Spleen (tissue), 11 donors: Measurements from ENCODE around the gene SMC6. TPM values are rescaled to one million over a fixed set of nuclear protein-coding genes. Genes with fewer than 3 reads are reported as not detected.

Experiments
- DNase-seq: peaks from one replicate; pipeline ENCODE4 v3.0.0-alpha.2; 2020
- H3K27ac ChIP-seq, 8 donors: fragments of 200-600 bp; sonication (generic) in 7 of 8; 1 replicate in 4 of 8; 2 replicates in 4 of 8; pipeline versions ENCODE4 v1.5.0 to v1.8.0; 2016 to 2021; ENCODE audit warnings: inconsistent platforms in 4 of 8, mild to moderate bottlenecking in 4 of 8, moderate library complexity in 1 of 8
- H3K27me3 ChIP-seq, 7 donors: fragments of 200-600 bp; sonication (generic) in 6 of 7; replicated peaks in 1 of 7; 1 replicate in 4 of 7; 2 replicates in 3 of 7; pipeline versions ENCODE4 v1.5.0 to v1.8.0; 2016 to 2021; ENCODE audit warnings: inconsistent platforms in 3 of 7, mild to moderate bottlenecking in 1 of 7
- H3K36me3 ChIP-seq, 6 donors: fragments of 200-600 bp; sonication (generic) in 5 of 6; 1 replicate in 4 of 6; 2 replicates in 2 of 6; pipeline versions ENCODE4 v1.5.0 to v1.8.0; 2016 to 2021; ENCODE audit warnings: inconsistent platforms in 2 of 6
- H3K4me1 ChIP-seq, 6 donors: fragments of 200-600 bp; sonication (generic) in 5 of 6; 1 replicate in 3 of 6; 2 replicates in 3 of 6; pipeline versions ENCODE4 v1.5.0 to v1.8.0; 2016 to 2021; ENCODE audit warnings: inconsistent platforms in 3 of 6
- H3K4me3 ChIP-seq, 8 donors: fragments of 200-600 bp; sonication (generic) in 7 of 8; 1 replicate in 4 of 8; 2 replicates in 4 of 8; pipeline versions ENCODE4 v1.5.0 to v1.8.0; 2016 to 2021; ENCODE audit warnings: inconsistent platforms in 4 of 8, mild to moderate bottlenecking in 4 of 8, moderate library complexity in 2 of 8
- H3K9me3 ChIP-seq, 8 donors: fragments of 200-600 bp; sonication (generic) in 7 of 8; 1 replicate in 4 of 8; 2 replicates in 4 of 8; pipeline versions ENCODE4 v1.5.0 to v1.8.0; 2016 to 2021; ENCODE audit warnings: inconsistent platforms in 4 of 8
- POLR2A ChIP-seq, 3 donors: fragments of 450-650 bp; IDR thresholded peaks; one replicate each; pipeline ENCODE4 v1.5.1; 2017; ENCODE audit warnings: antibody characterized with exemption in 3 of 3, mild to moderate bottlenecking in 1 of 3
- POLR2AphosphoS5 ChIP-seq, 3 donors: sonication (generic); formaldehyde crosslinking; IDR thresholded peaks; one replicate each; pipeline ENCODE4 v1.5.1; 2017; ENCODE audit warnings: antibody characterized with exemption in 3 of 3
- whole genome bisulfite sequencing, 5 donors: extraction: QIAGEN DNeasy Blood & Tissue Kit in 3 of 5; methylation state at CpG; one replicate each; pipeline versions ENCODE4 v1.1.5 to v1.1.7; 2013 to 2018; 5-methylcytosine and 5-hydroxymethylcytosine counted together
- intact Hi-C: fragments of 100-400 bp; cut with DNase I; formaldehyde crosslinking; loops from one replicate; pipeline ENCODE4 v1.15.0; 2023; ENCODE audit warnings: low total_unique reads
- polyA plus RNA-seq, 3 donors: library from polyadenylated mRNA; stranded (reverse); fragments of 200-250 nt; gene quantifications; one replicate each; pipeline ENCODE4 v1.2.1, GENCODE V29; 2013
- total RNA-seq, 7 donors: library from RNA; depleted of rRNA in 3 of 7; stranded (reverse); fragments of >200 nt in 3 of 7; fragmentation: NEBNext Ultra II Directional in 4 of 7; extraction: Animal tissue kit (Norgen Biotek cat#: 25700) in 4 of 7; gene quantifications; one replicate each; pipeline versions ENCODE4 v1.1.0 to v1.2.1, GENCODE V29; 2016 to 2021
- TF ChIP-seq, protein P1 (sequence below), 11 experiments: fragments of 200-600 bp in 7 of 11; fragments of 450-650 bp in 4 of 11; sonication (generic) in 4 of 11; IDR thresholded peaks in 8 of 11; conservative IDR thresholded peaks in 3 of 11; 1 replicate in 7 of 11; 2 replicates in 4 of 11; pipeline versions ENCODE4 v1.4.0 to v1.8.0; 2016 to 2021; ENCODE audit warnings: antibody characterized with exemption in 11 of 11, inconsistent platforms in 4 of 11, mild to moderate bottlenecking in 1 of 11
- donor health status: healthy with polysubstance abuse.
- donor health status: DM: no; HTN: no; CAD: no; lungs with moderate emphysema.
- donor health status: DM: no; HTN: no; CAD: no.
- donor health status: Bipolar disorder and iron deficiency.
- donor health status: healthy.
- donor health status: DM: no; HTN: no; CAD: no.
- donor health status: DM: yes; HTN: yes; CAD: no.

The SMC6 gene
- total and polyA plus RNA-seq, 10 donors, result 17.6 to 44.8 (median 29.0) TPM

DNA sequence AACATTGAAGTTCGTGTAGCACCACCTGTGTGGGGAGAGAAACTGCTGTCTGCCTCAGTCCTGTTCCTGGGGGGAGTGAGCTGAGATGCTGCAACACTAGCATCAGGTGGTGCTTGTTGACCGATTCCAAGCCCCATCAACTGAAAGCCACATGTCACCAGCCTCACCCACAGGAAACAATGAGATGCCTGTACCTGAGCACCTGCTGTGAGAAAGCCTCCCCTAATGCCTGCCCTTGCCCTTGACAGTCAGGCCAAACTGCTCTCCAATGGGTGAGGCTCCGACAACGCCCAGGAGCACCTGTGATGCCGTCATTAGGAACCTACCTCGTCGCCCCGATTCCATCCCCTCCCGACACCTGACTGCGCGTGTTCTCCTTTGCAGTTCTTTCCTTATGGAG lies 104.6 kb downstream of the SMC6 start:
- intact Hi-C loops, result no loop called here
- Histone ChIP-seq H3K36me3 (no peaks in the 10 kb centered on the region), H3K4me3 (no peak overlapping the region), H3K27ac (no peak overlapping the region), H3K4me1 (peaks cover 0 to 19% (median 10%) of the 10 kb centered on the region in 6 donors), H3K9me3 (no peaks in the 10 kb centered on the region), H3K27me3 (no peaks in the 10 kb centered on the region)
- 88 to 92% (median 91%) methylated on average over 11 of the region's 11 CpGs for WGBS, 5 donors
- TF ChIP-seq, protein P1, sequence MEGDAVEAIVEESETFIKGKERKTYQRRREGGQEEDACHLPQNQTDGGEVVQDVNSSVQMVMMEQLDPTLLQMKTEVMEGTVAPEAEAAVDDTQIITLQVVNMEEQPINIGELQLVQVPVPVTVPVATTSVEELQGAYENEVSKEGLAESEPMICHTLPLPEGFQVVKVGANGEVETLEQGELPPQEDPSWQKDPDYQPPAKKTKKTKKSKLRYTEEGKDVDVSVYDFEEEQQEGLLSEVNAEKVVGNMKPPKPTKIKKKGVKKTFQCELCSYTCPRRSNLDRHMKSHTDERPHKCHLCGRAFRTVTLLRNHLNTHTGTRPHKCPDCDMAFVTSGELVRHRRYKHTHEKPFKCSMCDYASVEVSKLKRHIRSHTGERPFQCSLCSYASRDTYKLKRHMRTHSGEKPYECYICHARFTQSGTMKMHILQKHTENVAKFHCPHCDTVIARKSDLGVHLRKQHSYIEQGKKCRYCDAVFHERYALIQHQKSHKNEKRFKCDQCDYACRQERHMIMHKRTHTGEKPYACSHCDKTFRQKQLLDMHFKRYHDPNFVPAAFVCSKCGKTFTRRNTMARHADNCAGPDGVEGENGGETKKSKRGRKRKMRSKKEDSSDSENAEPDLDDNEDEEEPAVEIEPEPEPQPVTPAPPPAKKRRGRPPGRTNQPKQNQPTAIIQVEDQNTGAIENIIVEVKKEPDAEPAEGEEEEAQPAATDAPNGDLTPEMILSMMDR (IDR thresholded peaks at IDR 0.05 in 8 of 11, conservative IDR thresholded peaks at IDR 0.05 in 3 of 11), result no peak
- TF ChIP-seq POLR2AphosphoS5 (IDR thresholded peaks at IDR 0.05) (no peak), POLR2A (IDR thresholded peaks at IDR 0.05) (no peak)
- DNase-seq, result no peak

DNA sequence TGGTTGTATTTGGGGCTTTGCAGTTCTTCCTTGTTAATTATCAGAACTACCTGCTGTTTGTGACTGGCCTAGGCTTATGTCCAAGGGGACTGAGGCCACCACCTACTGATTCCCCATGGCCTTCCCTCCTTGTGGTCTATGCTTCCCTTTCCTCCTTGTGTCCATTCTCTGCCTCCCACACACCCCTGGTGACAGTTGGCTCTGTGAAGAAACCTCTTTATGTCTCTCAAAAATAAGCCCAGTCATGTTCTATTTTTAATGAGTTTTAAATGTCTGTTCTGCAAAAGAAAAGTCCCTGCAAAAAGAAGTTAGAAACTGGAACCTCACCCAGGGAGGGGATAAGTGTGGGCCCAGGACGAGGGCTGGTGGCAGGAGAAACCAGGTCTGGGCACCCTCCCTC lies 105.0 kb downstream of the SMC6 start:
- Histone ChIP-seq H3K36me3 (no peaks in the 10 kb centered on the region), H3K4me3 (no peak overlapping the region), H3K4me1 (peaks cover 0 to 19% (median 10%) of the 10 kb centered on the region in 6 donors), H3K9me3 (no peaks in the 10 kb centered on the region), H3K27me3 (no peaks in the 10 kb centered on the region), H3K27ac (no peak overlapping the region)
- WGBS, 5 donors, result 32 to 71% (median 41%) methylated on average over 1 of the region's 1 CpG
- intact Hi-C loops, result no loop called here
- TF ChIP-seq POLR2AphosphoS5 (IDR thresholded peaks at IDR 0.05), result no peak
- TF ChIP-seq POLR2A (IDR thresholded peaks at IDR 0.05), result no peak
- TF ChIP-seq, protein P1 (IDR thresholded peaks at IDR 0.05 in 8 of 11, conservative IDR thresholded peaks at IDR 0.05 in 3 of 11), result no peak
- no peak for DNase-seq

DNA sequence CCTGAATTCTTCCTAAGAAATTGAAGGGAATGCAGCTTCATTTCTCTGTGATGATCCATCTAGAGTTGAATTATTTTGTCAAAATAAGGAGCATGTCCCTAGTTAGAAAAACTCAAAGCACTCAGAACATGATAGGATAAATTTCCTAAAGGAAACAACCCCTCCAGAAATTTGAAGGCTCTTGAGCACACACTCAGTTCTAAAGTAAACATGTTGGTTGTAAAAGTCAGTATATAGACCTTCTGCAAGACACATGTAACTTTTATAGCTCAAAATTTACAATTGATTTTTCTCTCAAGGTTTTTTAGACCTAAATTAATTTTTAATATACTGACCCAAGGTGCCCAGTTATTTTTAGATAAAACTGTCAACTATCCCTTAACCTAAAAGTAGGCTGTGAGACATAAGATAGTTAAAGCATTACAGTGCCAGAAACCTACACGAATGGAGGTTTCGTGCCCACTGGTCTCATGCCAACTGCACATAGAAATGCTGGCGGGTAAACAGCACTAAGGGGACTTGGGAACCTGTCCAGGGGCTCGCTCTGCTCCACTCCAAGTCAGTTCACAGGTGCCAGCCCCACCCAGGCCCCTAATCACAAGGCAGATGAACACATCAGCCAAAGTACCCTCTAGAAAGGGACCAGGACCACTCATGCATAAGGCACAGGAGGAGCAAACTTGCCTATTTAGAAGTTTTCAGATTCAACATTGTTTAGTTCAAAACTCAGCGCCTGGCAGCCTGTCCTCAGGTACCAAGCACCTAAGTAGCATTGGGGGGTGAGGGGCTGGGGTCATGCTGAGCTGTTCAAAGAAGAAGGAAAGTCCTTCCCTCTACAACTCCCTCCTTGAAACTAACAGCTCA lies 106.5 kb downstream of the SMC6 start:
- intact Hi-C loops, result no loop called here
- no peak overlapping the region for H3K4me3 ChIP-seq
- no peak for DNase-seq
- 77 to 88% (median 83%) methylated on average over 5 of the region's 5 CpGs for WGBS, 5 donors
- H3K36me3 ChIP-seq, result no peaks in the 10 kb centered on the region
- no peaks in the 10 kb centered on the region for H3K27me3 ChIP-seq
- H3K9me3 ChIP-seq, result no peaks in the 10 kb centered on the region
- peak overlapping the region in 1 of 8 donors; percentile 0 for H3K27ac ChIP-seq
- H3K4me1 ChIP-seq, result peaks cover 0 to 22% (median 11%) of the 10 kb centered on the region in 6 donors
- TF ChIP-seq POLR2A (IDR thresholded peaks at IDR 0.05) (no peak), POLR2AphosphoS5 (IDR thresholded peaks at IDR 0.05) (no peak)
- TF ChIP-seq, protein P1 (IDR thresholded peaks at IDR 0.05 in 8 of 11, conservative IDR thresholded peaks at IDR 0.05 in 3 of 11), result no peak

DNA sequence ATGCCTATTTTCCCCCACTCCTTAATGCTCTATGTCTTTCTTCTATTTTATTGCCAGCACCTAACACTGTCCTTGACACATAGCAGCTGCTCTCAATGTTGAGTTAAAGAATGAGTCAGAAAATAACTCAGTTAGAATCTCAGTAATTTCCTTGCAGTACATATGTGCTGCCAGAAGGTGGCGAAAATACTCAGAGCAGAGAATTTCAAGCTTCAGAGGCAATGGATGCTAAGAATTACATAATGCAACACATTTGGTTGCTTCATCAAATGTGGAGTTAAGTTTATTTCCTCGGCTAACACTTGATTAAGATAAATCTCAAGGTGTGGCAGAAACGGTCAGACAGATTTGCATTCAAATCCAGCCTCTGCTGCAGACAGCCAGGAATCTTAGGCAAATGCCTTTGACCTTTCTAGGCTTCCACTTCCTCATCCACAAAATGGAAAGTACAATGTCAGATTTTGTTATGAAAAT lies 107.5 kb downstream of the SMC6 start:
- DNase-seq, result no peak
- no peaks in the 10 kb centered on the region for H3K9me3 ChIP-seq
- no peaks in the 10 kb centered on the region for H3K36me3 ChIP-seq
- peaks cover 0 to 22% (median 11%) of the 10 kb centered on the region in 6 donors for H3K4me1 ChIP-seq
- peak overlapping the region in 1 of 8 donors; percentile 0 for H3K27ac ChIP-seq
- intact Hi-C loops, result no loop called here
- H3K4me3 ChIP-seq, result no peak overlapping the region
- 1 to 7% (median 2%) methylated on average over 3 of the region's 3 CpGs for WGBS, 5 donors
- TF ChIP-seq, protein P1 (IDR thresholded peaks at IDR 0.05 in 8 of 11, conservative IDR thresholded peaks at IDR 0.05 in 3 of 11), result peak; percentile 59 to 82 (median 75)
- TF ChIP-seq POLR2AphosphoS5 (IDR thresholded peaks at IDR 0.05) (no peak), POLR2A (IDR thresholded peaks at IDR 0.05) (no peak)
- H3K27me3 ChIP-seq, result no peaks in the 10 kb centered on the region
